GM23338 (cell line): ENCODE results near the gene NUFIP2. TPM values are rescaled to one million over a fixed set of nuclear protein-coding genes. Genes with fewer than 3 reads are reported as not detected.

ENCODE experiments used
- ATAC-seq: fragments of 200-7000 bp; cut with Tn5 transposase; 3 replicates; pipeline ENCODE4 v1.9.1; 2020
- DNase-seq: peaks from one replicate; pipeline ENCODE4 v3.0.0-alpha.2; 2015; ENCODE audit warnings: low spot score
- H2AFZ ChIP-seq: fragments of 200-600 bp; sonication (generic); 2 replicates; pipeline ENCODE4 v1.8.0; 2016; ENCODE audit warnings: antibody characterized with exemption, mild to moderate bottlenecking, moderate library complexity
- H3F3A ChIP-seq: fragments of 200-600 bp; sonication (generic); replicated peaks from 2 replicates; pipeline ENCODE4 v1.8.0; 2017; ENCODE audit warnings: antibody characterized with exemption, mixed run types, low read depth
- H3K27ac ChIP-seq: fragments of 200-600 bp; sonication (generic); 2 replicates; pipeline ENCODE4 v1.6.1; 2016; ENCODE audit warnings: low read depth
- H3K27me3 ChIP-seq: fragments of 200-600 bp; sonication (generic); 2 replicates; pipeline ENCODE4 v1.8.0; 2016; ENCODE audit warnings: mild to moderate bottlenecking, mixed run types, moderate library complexity; ENCODE audit not compliant: insufficient read depth
- H3K36me3 ChIP-seq: fragments of 200-600 bp; sonication (generic); 2 replicates; pipeline ENCODE4 v1.8.0; 2016; ENCODE audit warnings: mild to moderate bottlenecking; ENCODE audit not compliant: insufficient read depth
- H3K4me1 ChIP-seq: fragments of 200-600 bp; sonication (generic); 2 replicates; pipeline ENCODE4 v1.8.0; 2016; ENCODE audit warnings: mild to moderate bottlenecking, moderate library complexity; ENCODE audit not compliant: insufficient read depth
- H3K4me2 ChIP-seq: fragments of 200-600 bp; sonication (generic); 2 replicates; pipeline ENCODE4 v1.7.1; 2017; ENCODE audit warnings: mixed run types
- H3K4me3 ChIP-seq: fragments of 200-600 bp; sonication (generic); 2 replicates; pipeline ENCODE4 v1.6.1; 2016; ENCODE audit warnings: mixed run types
- H3K79me2 ChIP-seq: fragments of 200-600 bp; sonication (generic); replicated peaks from 2 replicates; pipeline ENCODE4 v1.8.0; 2017; ENCODE audit warnings: mild to moderate bottlenecking; ENCODE audit not compliant: insufficient read depth
- H3K9me2 ChIP-seq: fragments of 200-600 bp; sonication (generic); 2 replicates; pipeline ENCODE4 v1.8.0; 2017; ENCODE audit not compliant: insufficient read depth
- H4K20me1 ChIP-seq: fragments of 200-600 bp; sonication (generic); replicated peaks from 2 replicates; pipeline ENCODE4 v1.8.0; 2017; ENCODE audit warnings: mild to moderate bottlenecking; ENCODE audit not compliant: insufficient read depth
- H3K27ac Mint-ChIP-seq: 2 replicates; pipeline ENCODE4 v1.8.0; 2020; ENCODE audit warnings: inconsistent platforms, mild to moderate bottlenecking, moderate library complexity, mixed read lengths
- H3K27me3 Mint-ChIP-seq: 3 replicates; pipeline ENCODE4 v1.8.0; 2022; ENCODE audit warnings: low read depth, mild to moderate bottlenecking, moderate library complexity, mixed read lengths, inconsistent platforms; ENCODE audit not compliant: insufficient read depth, poor library complexity
- H3K36me3 Mint-ChIP-seq: 3 replicates; pipeline ENCODE4 v1.8.0; 2021; ENCODE audit warnings: low read depth, mild to moderate bottlenecking, inconsistent platforms, moderate library complexity, mixed read lengths
- H3K4me1 Mint-ChIP-seq: 3 replicates; pipeline ENCODE4 v1.8.0; 2020; ENCODE audit warnings: mild to moderate bottlenecking, inconsistent platforms, mixed read lengths
- H3K4me3 Mint-ChIP-seq: 3 replicates; pipeline ENCODE4 v1.8.0; 2021; ENCODE audit warnings: moderate library complexity, mild to moderate bottlenecking, inconsistent platforms, mixed read lengths
- H3K9me3 Mint-ChIP-seq: 3 replicates; pipeline ENCODE4 v1.8.0; 2020; ENCODE audit warnings: moderate library complexity, mild to moderate bottlenecking, inconsistent platforms, mixed read lengths
- CREB1 ChIP-seq: fragments of 250-450 bp; sonication (Bioruptor Pico); IDR thresholded peaks from 2 replicates; pipeline ENCODE4 v1.5.0; 2020; ENCODE audit warnings: low read depth, mild to moderate bottlenecking, moderate library complexity
- CTCF ChIP-seq, 2 experiments: fragments of 200-600 bp in 1 of 2; sonication (generic) in 1 of 2; conservative IDR thresholded peaks; 2 replicates each; pipeline versions ENCODE4 v1.5.1 to v1.6.1; 2016 to 2017; ENCODE audit warnings: antibody characterized with exemption in 2 of 2, low read depth in 2 of 2, mild to moderate bottlenecking in 2 of 2, moderate library complexity in 1 of 2
- ETS1 ChIP-seq: IDR thresholded peaks from 2 replicates; pipeline ENCODE4 v1.6.1; 2016; ENCODE audit warnings: antibody characterized with exemption
- EZH2 ChIP-seq: fragments of 200-600 bp; sonication (generic); IDR thresholded peaks from one replicate; pipeline ENCODE4 v1.8.0; 2017; ENCODE audit warnings: antibody characterized with exemption, mild to moderate bottlenecking, low read depth; ENCODE audit not compliant: unreplicated experiment
- EZH2phosphoT487 ChIP-seq: fragments of 200-600 bp; sonication (generic); IDR thresholded peaks from one replicate; pipeline ENCODE4 v1.8.1; 2018; ENCODE audit warnings: antibody characterized with exemption; ENCODE audit not compliant: unreplicated experiment
- JUNB ChIP-seq: IDR thresholded peaks from one replicate; pipeline ENCODE4 v1.6.1; 2016; ENCODE audit warnings: antibody characterized with exemption; ENCODE audit not compliant: unreplicated experiment
- NANOG ChIP-seq: IDR thresholded peaks from 2 replicates; pipeline ENCODE4 v1.6.1; 2016; ENCODE audit warnings: antibody characterized with exemption, borderline replicate concordance
- POLR2AphosphoS5 ChIP-seq: IDR thresholded peaks from 2 replicates; pipeline ENCODE4 v1.6.1; 2016; ENCODE audit warnings: antibody characterized with exemption, low read depth
- REST ChIP-seq: IDR thresholded peaks from one replicate; pipeline ENCODE4 v1.6.1; 2018; ENCODE audit warnings: antibody characterized with exemption; ENCODE audit not compliant: unreplicated experiment
- STAT1 ChIP-seq: IDR thresholded peaks from one replicate; pipeline ENCODE4 v1.6.1; 2016; ENCODE audit warnings: antibody characterized with exemption; ENCODE audit not compliant: unreplicated experiment
- ZNF114 ChIP-seq: fragments of 250-450 bp; sonication (Bioruptor Pico); IDR thresholded peaks from 2 replicates; pipeline ENCODE4 v1.5.0; 2020; ENCODE audit warnings: mild to moderate bottlenecking, moderate library complexity
- ZNF331 ChIP-seq: fragments of 250-450 bp; sonication (Bioruptor Pico); IDR thresholded peaks from 2 replicates; pipeline ENCODE4 v1.5.0; 2020; ENCODE audit warnings: low read depth, mild to moderate bottlenecking, moderate library complexity
- ZNF462 ChIP-seq: fragments of 250-450 bp; sonication (Bioruptor Pico); IDR thresholded peaks from 2 replicates; pipeline ENCODE4 v1.5.0; 2020; ENCODE audit warnings: mild to moderate bottlenecking, moderate library complexity
- polyA plus RNA-seq: library from polyadenylated mRNA; unstranded; fragments of >200 nt; fragmentation: Nextera tagmentation; extraction: Ambion mirVana; gene quantifications from 2 replicates; pipeline ENCODE4 v1.2.1, GENCODE V29; 2016
- total RNA-seq: library from RNA; depleted of rRNA; stranded (reverse); fragments of >200 nt; shearing (Covaris generic); gene quantifications from 2 replicates; pipeline ENCODE4 v1.2.3, GENCODE V29; 2014

The NUFIP2 gene
- total and polyA plus RNA-seq, 2 experiments from 2014 or later = 22.2 to 88.5 TPM

GRCh38 chr17:29303386-29303785 is 9.4 kb upstream of the NUFIP2 start (continued):
- TF ChIP-seq EZH2phosphoT487 (no peak), NANOG (no peak), EZH2 (no peak), STAT1 (no peak)

- peaks cover 3% of the 10 kb centered on the region; the same call in 1 of the 3 replicates for H3K36me3 Mint-ChIP-seq
- H3K4me1 Mint-ChIP-seq = peaks cover 8% of the 10 kb centered on the region
- Histone ChIP-seq H3K4me3 (no peak overlapping the region), H3K79me2 (peaks cover 6% of the 10 kb centered on the region; the same call in 1 of the 2 replicates), H3K4me1 (peaks cover 6% of the 10 kb centered on the region; the same call in 1 of the 2 replicates), H4K20me1 (no peaks in the 10 kb centered on the region), H3F3A (no peaks in the 10 kb centered on the region), H3K27ac (no peak overlapping the region), H3K9me2 (no peaks in the 10 kb centered on the region), H3K36me3 (no peaks in the 10 kb centered on the region), H3K27me3 (no peaks in the 10 kb centered on the region), H2AFZ (no peak overlapping the region), H3K4me2 (no peak overlapping the region)
- DNase-seq = no peak
- ATAC-seq = no peak
- no peak overlapping the region for H3K27ac Mint-ChIP-seq
- H3K27me3 Mint-ChIP-seq = peaks cover 5% of the 10 kb centered on the region
- H3K4me3 Mint-ChIP-seq = no peak overlapping the region
- TF ChIP-seq EZH2phosphoT487 (no peak), JUNB (no peak), CREB1 (CRISPR knock-in tag) (no peak), ZNF331 (CRISPR knock-in tag) (no peak), STAT1 (no peak), CTCF (conservative IDR thresholded peaks at IDR 0.05; ENCODE audit: low read depth in 2 of 2) (no peak), REST (no peak), ZNF462 (no peak), ZNF114 (no peak), POLR2AphosphoS5 (no peak), NANOG (no peak), EZH2 (no peak), ETS1 (no peak)
- H3K9me3 Mint-ChIP-seq = no peaks in the 10 kb centered on the region; the same call in 2 of the 3 replicates
Observed at GRCh38 chr17:29299031-29299430, 5.1 kb upstream of the NUFIP2 start.
